Esophagus squamous epithelium (tissue), 4 donors: ENCODE results near the gene DOHH.
"Not testable (repeated sequence)": the region's sequence is repeated elsewhere in the genome, so short reads cannot be mapped to it uniquely, and the experiment has no call there.

Source experiments
- CTCF ChIP-seq, 6 experiments: fragments of 450-650 bp in 4 of 6; fragments of 200-600 bp in 2 of 6; sonication (generic) in 2 of 6; IDR thresholded peaks; one replicate each; pipeline ENCODE4 v1.5.1; 2016 to 2019; ENCODE audit warnings: antibody characterized with exemption in 6 of 6, mild to moderate bottlenecking in 4 of 6, moderate library complexity in 4 of 6
- POLR2A ChIP-seq, 4 donors: fragments of 450-650 bp; IDR thresholded peaks; one replicate each; pipeline ENCODE4 v1.6.1; 2017; ENCODE audit warnings: antibody characterized with exemption in 4 of 4, mild to moderate bottlenecking in 4 of 4, moderate library complexity in 3 of 4

GRCh38 chr19:3452942-3453214, 47.6 kb downstream of the DOHH start:
- TF ChIP-seq CTCF, POLR2A (IDR thresholded peaks at IDR 0.05): not testable (repeated sequence)
